Measurements from ENCODE around the gene EIF4G2. TPM values are rescaled to one million over a fixed set of nuclear protein-coding genes. Genes with fewer than 3 reads are reported as not detected.

Gene EIF4G2
- total and polyA plus RNA-seq, 2 of the 8 experiments (the other 6 are each of a cell fraction or from before 2014, with no cell fraction given), result 438 to 964 TPM

GRCh38 chr11:10798330-10798928, 10.3 kb downstream of the EIF4G2 start:
- H3K36me3 ChIP-seq (ENCODE audit: control insufficient read depth in 2 of 4, insufficient read depth in 4 of 4, low read length in 3 of 4), result peaks cover 57 to 76% (median 72%) of the 10 kb centered on the region in 4 experiments
- H3K4me2 ChIP-seq (ENCODE audit: insufficient read depth in 1 of 2, low read depth in 2 of 2, low read length in 2 of 2), result no peak overlapping the region
- ChIA-PET CTCF (ENCODE audit: partially characterized antibody) (interaction anchor here (0.8 to 1.5 kb wide), 4 partner anchors 11 to 80 kb away, joined by 3 to 4 read pairs (median 3); partner anchors contain the start of gene EIF4G2), POLR2A (ENCODE audit: partially characterized antibody) (interaction anchor here (0.8 to 28.5 kb wide), 7 partner anchors 12 to 134 kb away, joined by 3 to 595 read pairs (median 5); partner anchors contain the start of genes EIF4G2 and ZBED5)
- no peak overlapping the region for H3K56ac ChIP-seq (replicated peaks; ENCODE audit: insufficient read length, low read depth, low read length)
- H2AFZ ChIP-seq (ENCODE audit: low read length), result no peak overlapping the region
- H3K23ac ChIP-seq (ENCODE audit: insufficient read length), result no peak overlapping the region
- H2BK12ac ChIP-seq (ENCODE audit: low read depth, low read length), result no peak overlapping the region
- H3K4me1 ChIP-seq (replicated peaks in 1 of 4; ENCODE audit: control insufficient read depth in 3 of 4, insufficient read depth in 4 of 4, low read length in 3 of 4), result no peaks in the 10 kb centered on the region
- no peak overlapping the region for H2BK20ac ChIP-seq (ENCODE audit: low read length)
- H4K20me1 ChIP-seq (replicated peaks in 1 of 2; ENCODE audit: control insufficient read depth in 1 of 2, insufficient read depth in 2 of 2, low read length in 2 of 2), result peaks cover 2 to 5% of the 10 kb centered on the region in 2 experiments
- H2BK15ac ChIP-seq (ENCODE audit: low read length), result no peak overlapping the region
- no peaks in the 10 kb centered on the region for H3K27me3 ChIP-seq (replicated peaks in 1 of 4; ENCODE audit: control insufficient read depth in 3 of 4, extremely low read depth in 1 of 4, insufficient read depth in 3 of 4, low read length in 3 of 4)
- H3K4ac ChIP-seq (replicated peaks; ENCODE audit: insufficient read length, low read depth, low read length), result no peak overlapping the region
- DNase-seq (ENCODE audit: low read depth in 1 of 2, low spot score in 2 of 2), result no peak
- FAIRE-seq, result no peak
- H3K79me1 ChIP-seq (ENCODE audit: low read depth, low read length), result no peaks in the 10 kb centered on the region
- no peak overlapping the region for H2BK120ac ChIP-seq (replicated peaks; ENCODE audit: low read depth, low read length)
- no peak overlapping the region for H3K18ac ChIP-seq (ENCODE audit: extremely low read depth, low read length)
- H3K14ac ChIP-seq (ENCODE audit: insufficient read length), result no peak overlapping the region
- H3K4me3 ChIP-seq (ENCODE audit: extremely low read depth in 1 of 4, insufficient read depth in 2 of 4, low read depth in 3 of 4, low read length in 4 of 4), result no peak overlapping the region
- no peak overlapping the region for H4K5ac ChIP-seq (ENCODE audit: insufficient read length, low read depth, low read length)
- H3K79me2 ChIP-seq (ENCODE audit: control insufficient read depth in 1 of 2, insufficient read depth in 2 of 2, low read length in 2 of 2), result no peaks in the 10 kb centered on the region
- no peak overlapping the region for H3K9ac ChIP-seq (replicated peaks in 1 of 4; ENCODE audit: extremely low read depth in 1 of 4, low read depth in 3 of 4, low read length in 3 of 4)
- no peaks in the 10 kb centered on the region for H3K9me3 ChIP-seq (ENCODE audit: insufficient read depth in 2 of 2, low read depth in 1 of 2, low read length in 1 of 2)
- H2BK5ac ChIP-seq (ENCODE audit: low read depth, low read length), result no peak overlapping the region
- H4K8ac ChIP-seq (ENCODE audit: extremely low read depth, insufficient read depth, low read length), result no peak overlapping the region; the same call in 1 of the 2 replicates
- H4K91ac ChIP-seq (replicated peaks; ENCODE audit: insufficient read length, low read length), result no peak overlapping the region
- no peak overlapping the region for H2AK5ac ChIP-seq (ENCODE audit: low read depth, low read length)
- H3K23me2 ChIP-seq (ENCODE audit: low read depth, low read length), result no peaks in the 10 kb centered on the region
- no peak overlapping the region for H3K27ac ChIP-seq (ENCODE audit: low read depth, low read length)
- WGBS, 2 experiments (ENCODE audit: extremely low coverage in 1 of 2, insufficient coverage in 1 of 2, insufficient read length in 1 of 2, insufficient replicate concordance in 2 of 2, low coverage in 1 of 2, low lambda C conversion rate in 2 of 2, missing lambda C conversion rate in 1 of 2), result 83% methylated on average over 4 of the region's 4 CpGs; no CpG with 5 or more reads in 1 of the 2 experiments
- TF ChIP-seq JUND (IDR thresholded peaks at IDR 0.05; ENCODE audit: low read length) (no peak), ATF2 (IDR thresholded peaks at IDR 0.05; ENCODE audit: low read length) (no peak), ZNF274 (IDR thresholded peaks at IDR 0.05; ENCODE audit: borderline replicate concordance, extremely low read depth, low read length) (no peak), GTF2F1 (IDR thresholded peaks at IDR 0.05; ENCODE audit: borderline replicate concordance, low read depth, low read length) (no peak), BCL11A (IDR thresholded peaks at IDR 0.05; ENCODE audit: low read depth in 2 of 2, low read length in 2 of 2) (no peak), SIX5 (IDR thresholded peaks at IDR 0.05; ENCODE audit: low read depth, low read length) (no peak), GABPA (IDR thresholded peaks at IDR 0.05; ENCODE audit: borderline replicate concordance, insufficient read depth, low read length) (no peak), SIN3A (conservative IDR thresholded peaks at IDR 0.05 in 1 of 2, IDR thresholded peaks at IDR 0.05 in 1 of 2; ENCODE audit: low read depth in 1 of 2, low read length in 2 of 2) (no peak), SAP30 (IDR thresholded peaks at IDR 0.05; ENCODE audit: insufficient read depth, insufficient replicate concordance, low read length) (no peak), TEAD4 (IDR thresholded peaks at IDR 0.05; ENCODE audit: low read depth, low read length) (no peak), CBX5 (IDR thresholded peaks at IDR 0.05; ENCODE audit: low read depth, low read length) (no peak)

All from H1 (cell line).